Measurements from ENCODE around the gene SLC31A1.

GRCh38 chr9:113221003-113221799 is at the start of gene SLC31A1, which contains the start of gene FKBP15:
- TF ChIP-seq CTCF (IDR thresholded peaks at IDR 0.05) (no peak), EZH2 (IDR thresholded peaks at IDR 0.05) (no peak), EZH2phosphoT487 (IDR thresholded peaks at IDR 0.05) (no peak)

Data from neural progenitor cell (in vitro differentiated cells).